HepG2 (cell line): ENCODE data around the gene CAPN7. TPM values are rescaled to one million over a fixed set of nuclear protein-coding genes. Genes with fewer than 3 reads are reported as not detected.

Experiments used
- ATAC-seq: fragments of 200-7000 bp; cut with Tn5 transposase; 3 replicates; pipeline ENCODE4 v1.9.1; 2020; ENCODE audit warnings: mild to moderate bottlenecking, moderate library complexity
- BruUV-seq: library from RNA; stranded (reverse); fragments of 400-500 nt; replicated peaks from 2 replicates; lab custom pipeline; 2021; lab: Mats Ljungman, UMichigan
- CTCF ChIA-PET: fragments of 300-600 bp; formaldehyde crosslinking; extraction: SDS; loops from one replicate; lab custom pipeline; 2021; ENCODE audit warnings: low total read pairs, inconsistent platforms, low intra/inter-chr PET ratio; lab: Yijun Ruan, JAX
- POLR2A ChIA-PET: fragments of 350-600 bp; sonication (Branson Sonifier 250); formaldehyde crosslinking; loops from one replicate; lab custom pipeline; 2020; ENCODE audit warnings: antibody characterized with exemption, inconsistent platforms; lab: Yijun Ruan, JAX
- DNase-seq: peaks from one replicate; pipeline ENCODE4 v3.0.0-alpha.2; 2015; ENCODE audit warnings: low spot score
- FAIRE-seq: peaks from 3 replicates; lab custom pipeline; 2011; peaks lifted over from hg19 to GRCh38; lab: Jason Lieb, UNC
- H2AFZ ChIP-seq: one replicate; pipeline ENCODE4 v1.6.1; 2011; ENCODE audit warnings: low read length, inconsistent platforms
- H3K27ac ChIP-seq: fragments of 300-600 bp; 3 replicates; pipeline ENCODE4 v1.8.0; 2011; ENCODE audit warnings: mixed run types, mild to moderate bottlenecking, mixed read lengths, low read length, inconsistent platforms; ENCODE audit not compliant: insufficient read depth; ENCODE audit errors: extremely low read length
- H3K27me3 ChIP-seq, 2 experiments: fragments of 200-600 bp in 1 of 2; 2 replicates in 1 of 2; 3 replicates in 1 of 2; pipeline versions ENCODE4 v1.6.0 to v1.8.0; 2011; ENCODE audit warnings: low read length in 2 of 2, mild to moderate bottlenecking in 2 of 2, moderate library complexity in 2 of 2, inconsistent platforms in 1 of 2; ENCODE audit not compliant: insufficient read depth in 2 of 2, control insufficient read depth in 1 of 2
- H3K36me3 ChIP-seq, 2 experiments: fragments of 200-600 bp in 1 of 2; replicated peaks in 1 of 2; 2 replicates in 1 of 2; 3 replicates in 1 of 2; pipeline versions ENCODE4 v1.5.1 to v1.8.0; 2011; ENCODE audit warnings: low read length in 2 of 2, inconsistent platforms in 1 of 2; ENCODE audit not compliant: insufficient read depth in 2 of 2, control insufficient read depth in 1 of 2
- H3K4me1 ChIP-seq: 2 replicates; pipeline ENCODE4 v1.5.1; 2012; ENCODE audit warnings: low read length, inconsistent platforms; ENCODE audit not compliant: insufficient read depth
- H3K4me2 ChIP-seq: 2 replicates; pipeline ENCODE4 v1.6.0; 2011; ENCODE audit warnings: low read depth, low read length, inconsistent platforms
- H3K4me3 ChIP-seq, 3 experiments: fragments of 200-600 bp in 1 of 3; sonication (generic), shearing (Covaris generic) in 1 of 3; replicated peaks in 1 of 3; 2 replicates each; pipeline ENCODE4 v1.5.1; 2011 to 2016; ENCODE audit warnings: low read length in 3 of 3, inconsistent platforms in 2 of 3, low read depth in 2 of 3, mild to moderate bottlenecking in 2 of 3, control low read depth in 1 of 3, mixed read lengths in 1 of 3; ENCODE audit not compliant: insufficient read depth in 1 of 3
- H3K79me2 ChIP-seq: one replicate; pipeline ENCODE4 v1.6.1; 2011; ENCODE audit warnings: low read length, inconsistent platforms; ENCODE audit not compliant: insufficient read depth
- H3K9ac ChIP-seq: 2 replicates; pipeline ENCODE4 v1.6.0; 2011; ENCODE audit warnings: mild to moderate bottlenecking, low read depth, low read length, inconsistent platforms; ENCODE audit not compliant: insufficient read depth
- H3K9me3 ChIP-seq: 2 replicates; pipeline ENCODE4 v1.5.1; 2012; ENCODE audit warnings: mild to moderate bottlenecking, low read length
- H4K20me1 ChIP-seq: 2 replicates; pipeline ENCODE4 v1.6.0; 2011; ENCODE audit warnings: inconsistent platforms, mild to moderate bottlenecking, low read length, moderate library complexity; ENCODE audit not compliant: insufficient read depth
- ASH2L ChIP-seq: fragments of 300-600, 200-600 bp; sonication (generic); IDR thresholded peaks from 2 replicates; pipeline ENCODE4 v1.7.0; 2017; ENCODE audit warnings: low read depth, mild to moderate bottlenecking, moderate library complexity, mixed read lengths, low read length; ENCODE audit not compliant: insufficient read length
- CEBPB ChIP-seq: IDR thresholded peaks from 2 replicates; pipeline ENCODE4 v1.6.1; 2011; ENCODE audit warnings: low read depth, low read length, improper control_type of control experiment, borderline replicate concordance
- CEBPG ChIP-seq: IDR thresholded peaks from 2 replicates; pipeline ENCODE4 v1.6.1; 2016
- GFI1 ChIP-seq: sonication (generic); formaldehyde crosslinking; IDR thresholded peaks from 2 replicates; pipeline ENCODE4 v1.5.0; 2020; ENCODE audit warnings: missing genetic modification reagents, mild to moderate bottlenecking, borderline replicate concordance
- HNF4A ChIP-seq: sonication (generic); formaldehyde crosslinking; IDR thresholded peaks from 2 replicates; pipeline ENCODE4 v1.4.0; 2020; ENCODE audit warnings: missing genetic modification reagents
- KAT8 ChIP-seq: IDR thresholded peaks from 2 replicates; pipeline ENCODE4 v1.6.1; 2016; ENCODE audit warnings: missing genetic modification reagents, missing compliant biosample characterization
- PRDM10 ChIP-seq: sonication (generic); formaldehyde crosslinking; IDR thresholded peaks from 2 replicates; pipeline ENCODE4 v1.4.0; 2020; ENCODE audit warnings: low read depth, missing genetic modification reagents
- RORA ChIP-seq: sonication (generic); formaldehyde crosslinking; IDR thresholded peaks from 2 replicates; pipeline ENCODE4 v1.5.0; 2020; ENCODE audit warnings: mild to moderate bottlenecking, missing genetic modification reagents, moderate library complexity
- ZNF232 ChIP-seq: sonication (generic); formaldehyde crosslinking; IDR thresholded peaks from 2 replicates; pipeline ENCODE4 v1.4.0; 2020; ENCODE audit warnings: missing genetic modification reagents, borderline replicate concordance
- WGBS: methylation state at CpG from one replicate; pipeline ENCODE4 v1.1.6; 2017; ENCODE audit warnings: low lambda C conversion rate; 5-methylcytosine and 5-hydroxymethylcytosine counted together
- in situ Hi-C: cut with HindIII; loops from 2 replicates; pipeline ENCODE4 v1.10.0; 2017; ENCODE audit warnings: low pct_unique_long_range_greater_than_20kb; ENCODE audit not compliant: extremely low pct_ligation_motif_present
- intact Hi-C: fragments of 100-400 bp; cut with micrococcal nuclease; formaldehyde crosslinking; loops from one replicate; pipeline ENCODE4 v1.10.0; 2022; ENCODE audit not compliant: unreplicated experiment
- polyA plus RNA-seq, 8 experiments: library from polyadenylated mRNA; depleted of rRNA in 3 of 8; stranded (reverse) in 7 of 8; unstranded in 1 of 8; fragments of >200 nt; fragmentation: Illumina TruSeq in 4 of 8; extraction: Trizol in 4 of 8; gene quantifications; 2 replicates each; pipeline versions ENCODE4 v1.2.1 to v1.2.3, GENCODE V29; 2011 to 2016; ENCODE audit warnings: low read depth in 4 of 8, missing spikeins in 1 of 8, mixed read lengths in 1 of 8; ENCODE audit not compliant: insufficient read depth in 1 of 8
- total RNA-seq, 5 experiments: library from RNA; depleted of rRNA; stranded (reverse); fragments of >200 nt; fragmentation: Illumina TruSeq; extraction: Trizol; gene quantifications; 2 replicates each; pipeline ENCODE4 v1.2.3, GENCODE V29; 2016; ENCODE audit warnings: low read depth in 1 of 5

CAPN7 gene
- total and polyA plus RNA-seq, 2 of the 13 experiments (the other 11 are each of a cell fraction or from before 2014, with no cell fraction given): 16.7 to 36.8 TPM

- no peak overlapping the region for H3K4me2 ChIP-seq
- WGBS: 50% methylated on average over 13 of the region's 13 CpGs
- H3K27me3 ChIP-seq: no peaks in the 10 kb centered on the region
- CTCF ChIA-PET: no interaction called here
- H3K27ac ChIP-seq: no peak overlapping the region
- no peak for ATAC-seq
- DNase-seq: no peak
- no peaks in the 10 kb centered on the region for H3K79me2 ChIP-seq
- H3K4me3 ChIP-seq: no peak overlapping the region
- FAIRE-seq: no peak
- no peaks in the 10 kb centered on the region for H3K9me3 ChIP-seq
- no peaks in the 10 kb centered on the region for H4K20me1 ChIP-seq
- H2AFZ ChIP-seq: no peak overlapping the region
- no peak for TF ChIP-seq KAT8
- TF ChIP-seq PRDM10: no peak
- TF ChIP-seq ZNF232 (CRISPR knock-in tag): no peak
- TF ChIP-seq ASH2L: no peak
- no peak for TF ChIP-seq RORA
- peak; percentile 63 for TF ChIP-seq CEBPG (CRISPR knock-in tag)
- TF ChIP-seq CEBPB: peak; percentile 95
- no peak for TF ChIP-seq GFI1 (CRISPR knock-in tag)
- TF ChIP-seq HNF4A (CRISPR knock-in tag): no peak
- TF ChIP-seq, all 625 proteins: peak for 2
- Histone ChIP-seq H3K36me3 (no peaks in the 10 kb centered on the region), H3K4me1 (no peaks in the 10 kb centered on the region), H3K9ac (no peak overlapping the region)
- no TSS peak for BruUV-seq
- POLR2A ChIA-PET: no interaction called here
- in situ Hi-C loops: no loop called here
- intact Hi-C loops: no loop called here
Observed at GRCh38 chr3:15287565-15288330, 81.7 kb downstream of the CAPN7 start.
